DOHH2 (cell line): Measurements from ENCODE around the gene ARL5A.

Source experiments
- CTCF ChIP-seq: fragments of 200-600 bp; sonication (generic); IDR thresholded peaks from one replicate; pipeline ENCODE4 v1.5.1; 2014; ENCODE audit warnings: antibody characterized with exemption, mild to moderate bottlenecking, low read depth, low read length; ENCODE audit not compliant: poor library complexity, severe bottlenecking
- EZH2phosphoT487 ChIP-seq: fragments of 200-600 bp; sonication (generic); IDR thresholded peaks from 2 replicates; pipeline ENCODE4 v1.6.1; 2017; ENCODE audit warnings: borderline replicate concordance, mild to moderate bottlenecking, antibody characterized with exemption, low read length, moderate library complexity, mixed read lengths

- TF ChIP-seq CTCF (no peak), EZH2phosphoT487 (no peak)
Observed at GRCh38 chr2:151789055-151789834, 39.0 kb downstream of the ARL5A start.
